HepG2 (cell line): ENCODE measurements around the gene PDLIM5. TPM values are rescaled to one million over a fixed set of nuclear protein-coding genes. Genes with fewer than 3 reads are reported as not detected.

Source experiments
- ATAC-seq: fragments of 200-7000 bp; cut with Tn5 transposase; 3 replicates; pipeline ENCODE4 v1.9.1; 2020; ENCODE audit warnings: mild to moderate bottlenecking, moderate library complexity
- BruUV-seq: library from RNA; stranded (reverse); fragments of 400-500 nt; replicated peaks from 2 replicates; lab custom pipeline; 2021; lab: Mats Ljungman, UMichigan
- CTCF ChIA-PET: fragments of 300-600 bp; formaldehyde crosslinking; extraction: SDS; loops from one replicate; lab custom pipeline; 2021; ENCODE audit warnings: low total read pairs, inconsistent platforms, low intra/inter-chr PET ratio; lab: Yijun Ruan, JAX
- POLR2A ChIA-PET: fragments of 350-600 bp; sonication (Branson Sonifier 250); formaldehyde crosslinking; loops from one replicate; lab custom pipeline; 2020; ENCODE audit warnings: antibody characterized with exemption, inconsistent platforms; lab: Yijun Ruan, JAX
- DNase-seq: peaks from one replicate; pipeline ENCODE4 v3.0.0-alpha.2; 2015; ENCODE audit warnings: low spot score
- FAIRE-seq: peaks from 3 replicates; lab custom pipeline; 2011; peaks lifted over from hg19 to GRCh38; lab: Jason Lieb, UNC
- H2AFZ ChIP-seq: one replicate; pipeline ENCODE4 v1.6.1; 2011; ENCODE audit warnings: low read length, inconsistent platforms
- H3K27ac ChIP-seq: fragments of 300-600 bp; 3 replicates; pipeline ENCODE4 v1.8.0; 2011; ENCODE audit warnings: mixed run types, mild to moderate bottlenecking, mixed read lengths, low read length, inconsistent platforms; ENCODE audit not compliant: insufficient read depth; ENCODE audit errors: extremely low read length
- H3K27me3 ChIP-seq, 2 experiments: fragments of 200-600 bp in 1 of 2; 2 replicates in 1 of 2; 3 replicates in 1 of 2; pipeline versions ENCODE4 v1.6.0 to v1.8.0; 2011; ENCODE audit warnings: low read length in 2 of 2, mild to moderate bottlenecking in 2 of 2, moderate library complexity in 2 of 2, inconsistent platforms in 1 of 2; ENCODE audit not compliant: insufficient read depth in 2 of 2, control insufficient read depth in 1 of 2
- H3K36me3 ChIP-seq, 2 experiments: fragments of 200-600 bp in 1 of 2; replicated peaks in 1 of 2; 2 replicates in 1 of 2; 3 replicates in 1 of 2; pipeline versions ENCODE4 v1.5.1 to v1.8.0; 2011; ENCODE audit warnings: low read length in 2 of 2, inconsistent platforms in 1 of 2; ENCODE audit not compliant: insufficient read depth in 2 of 2, control insufficient read depth in 1 of 2
- H3K4me1 ChIP-seq: 2 replicates; pipeline ENCODE4 v1.5.1; 2012; ENCODE audit warnings: low read length, inconsistent platforms; ENCODE audit not compliant: insufficient read depth
- H3K4me2 ChIP-seq: 2 replicates; pipeline ENCODE4 v1.6.0; 2011; ENCODE audit warnings: low read depth, low read length, inconsistent platforms
- H3K4me3 ChIP-seq, 3 experiments: fragments of 200-600 bp in 1 of 3; sonication (generic), shearing (Covaris generic) in 1 of 3; replicated peaks in 1 of 3; 2 replicates each; pipeline ENCODE4 v1.5.1; 2011 to 2016; ENCODE audit warnings: low read length in 3 of 3, inconsistent platforms in 2 of 3, low read depth in 2 of 3, mild to moderate bottlenecking in 2 of 3, control low read depth in 1 of 3, mixed read lengths in 1 of 3; ENCODE audit not compliant: insufficient read depth in 1 of 3
- H3K79me2 ChIP-seq: one replicate; pipeline ENCODE4 v1.6.1; 2011; ENCODE audit warnings: low read length, inconsistent platforms; ENCODE audit not compliant: insufficient read depth
- H3K9ac ChIP-seq: 2 replicates; pipeline ENCODE4 v1.6.0; 2011; ENCODE audit warnings: mild to moderate bottlenecking, low read depth, low read length, inconsistent platforms; ENCODE audit not compliant: insufficient read depth
- H3K9me3 ChIP-seq: 2 replicates; pipeline ENCODE4 v1.5.1; 2012; ENCODE audit warnings: mild to moderate bottlenecking, low read length
- H4K20me1 ChIP-seq: 2 replicates; pipeline ENCODE4 v1.6.0; 2011; ENCODE audit warnings: inconsistent platforms, mild to moderate bottlenecking, low read length, moderate library complexity; ENCODE audit not compliant: insufficient read depth
- ATM ChIP-seq: fragments of 450-650 bp; IDR thresholded peaks from 2 replicates; pipeline ENCODE4 v1.7.1; 2017; ENCODE audit warnings: mild to moderate bottlenecking, borderline replicate concordance
- CEBPZ ChIP-seq: IDR thresholded peaks from 2 replicates; pipeline ENCODE4 v1.6.1; 2012; ENCODE audit warnings: low read length, improper control_type of control experiment
- RARG ChIP-seq: sonication (generic); formaldehyde crosslinking; IDR thresholded peaks from 2 replicates; pipeline ENCODE4 v1.4.0; 2020; ENCODE audit warnings: low read depth, mild to moderate bottlenecking, missing genetic modification reagents
- SOX13 ChIP-seq, 3 experiments: fragments of 450-650 bp in 1 of 3; sonication (generic) in 1 of 3; formaldehyde crosslinking in 1 of 3; IDR thresholded peaks in 2 of 3; conservative IDR thresholded peaks in 1 of 3; 2 replicates each; pipeline versions ENCODE4 v1.5.0 to v1.6.1; 2016 to 2020; ENCODE audit warnings: antibody characterized with exemption in 1 of 3, mild to moderate bottlenecking in 1 of 3, missing compliant biosample characterization in 1 of 3, missing genetic modification reagents in 1 of 3, moderate library complexity in 1 of 3
- ZFP36 ChIP-seq: fragments of 150-350 bp; IDR thresholded peaks from 2 replicates; pipeline ENCODE4 v1.6.1; 2018; ENCODE audit warnings: borderline replicate concordance, low read length, low read depth; ENCODE audit not compliant: partially characterized antibody
- ZNF333 ChIP-seq: sonication (generic); formaldehyde crosslinking; IDR thresholded peaks from 2 replicates; pipeline ENCODE4 v1.4.0; 2020; ENCODE audit warnings: mild to moderate bottlenecking, missing genetic modification reagents, borderline replicate concordance
- ZNF552 ChIP-seq: sonication (generic); formaldehyde crosslinking; IDR thresholded peaks from 2 replicates; pipeline ENCODE4 v1.9.0; 2022; ENCODE audit warnings: missing genetic modification reagents, mild to moderate bottlenecking, borderline replicate concordance
- ZNF569 ChIP-seq: sonication (generic); formaldehyde crosslinking; IDR thresholded peaks from 2 replicates; pipeline ENCODE4 v1.5.0; 2020; ENCODE audit warnings: mild to moderate bottlenecking, missing genetic modification reagents, moderate library complexity, borderline replicate concordance
- ZNF839 ChIP-seq: sonication (generic); formaldehyde crosslinking; IDR thresholded peaks from 2 replicates; pipeline ENCODE4 v1.4.0; 2020; ENCODE audit warnings: missing genetic modification reagents, mild to moderate bottlenecking, borderline replicate concordance
- ZNF878 ChIP-seq: sonication (generic); formaldehyde crosslinking; IDR thresholded peaks from 2 replicates; pipeline ENCODE4 v1.8.1; 2023; ENCODE audit warnings: mild to moderate bottlenecking, missing genetic modification reagents, moderate library complexity
- ZSCAN29 ChIP-seq: sonication (generic); formaldehyde crosslinking; conservative IDR thresholded peaks from 2 replicates; pipeline ENCODE4 v1.4.0; 2020; ENCODE audit warnings: mild to moderate bottlenecking, missing genetic modification reagents
- WGBS: methylation state at CpG from one replicate; pipeline ENCODE4 v1.1.6; 2017; ENCODE audit warnings: low lambda C conversion rate; 5-methylcytosine and 5-hydroxymethylcytosine counted together
- in situ Hi-C: cut with HindIII; loops from 2 replicates; pipeline ENCODE4 v1.10.0; 2017; ENCODE audit warnings: low pct_unique_long_range_greater_than_20kb; ENCODE audit not compliant: extremely low pct_ligation_motif_present
- intact Hi-C: fragments of 100-400 bp; cut with micrococcal nuclease; formaldehyde crosslinking; loops from one replicate; pipeline ENCODE4 v1.10.0; 2022; ENCODE audit not compliant: unreplicated experiment
- polyA plus RNA-seq, 8 experiments: library from polyadenylated mRNA; depleted of rRNA in 3 of 8; stranded (reverse) in 7 of 8; unstranded in 1 of 8; fragments of >200 nt; fragmentation: Illumina TruSeq in 4 of 8; extraction: Trizol in 4 of 8; gene quantifications; 2 replicates each; pipeline versions ENCODE4 v1.2.1 to v1.2.3, GENCODE V29; 2011 to 2016; ENCODE audit warnings: low read depth in 4 of 8, missing spikeins in 1 of 8, mixed read lengths in 1 of 8; ENCODE audit not compliant: insufficient read depth in 1 of 8
- total RNA-seq, 5 experiments: library from RNA; depleted of rRNA; stranded (reverse); fragments of >200 nt; fragmentation: Illumina TruSeq; extraction: Trizol; gene quantifications; 2 replicates each; pipeline ENCODE4 v1.2.3, GENCODE V29; 2016; ENCODE audit warnings: low read depth in 1 of 5
- TF ChIP-seq, protein P1 (sequence below): sonication (generic); formaldehyde crosslinking; IDR thresholded peaks from 2 replicates; pipeline ENCODE4 v1.4.0; 2020; ENCODE audit warnings: mild to moderate bottlenecking, low read depth, missing genetic modification reagents
- TF ChIP-seq, protein P2 (sequence below): sonication (generic); formaldehyde crosslinking; IDR thresholded peaks from 2 replicates; pipeline ENCODE4 v1.4.0; 2020; ENCODE audit warnings: missing genetic modification reagents, borderline replicate concordance

Gene PDLIM5
- total and polyA plus RNA-seq, 2 of the 13 experiments (the other 11 are each of a cell fraction or from before 2014, with no cell fraction given): 52.8 to 119 TPM

GRCh38 chr4:94588896-94589693 is 137.4 kb downstream of the PDLIM5 start:
- H4K20me1 ChIP-seq: no peaks in the 10 kb centered on the region
- no peak for FAIRE-seq
- POLR2A ChIA-PET: no interaction called here
- in situ Hi-C loops: loop anchor here (25.0 kb wide), 1 partner anchor 802 kb away; no protein-coding TSS in a partner anchor
- CTCF ChIA-PET: no interaction called here
- no peaks in the 10 kb centered on the region for H3K79me2 ChIP-seq
- no peaks in the 10 kb centered on the region for H3K9me3 ChIP-seq
- no peak overlapping the region for H2AFZ ChIP-seq
- H3K27ac ChIP-seq: no peak overlapping the region
- WGBS: 100% methylated on average over 1 of the region's 1 CpG
- H3K4me3 ChIP-seq: no peak overlapping the region
- intact Hi-C loops: no loop called here
- no TSS peak for BruUV-seq
- H3K36me3 ChIP-seq: peaks cover 3 to 27% of the 10 kb centered on the region in 2 experiments; a peak in 3 of 5 replicates
- no peak overlapping the region for H3K4me2 ChIP-seq
- H3K27me3 ChIP-seq: no peaks in the 10 kb centered on the region
- ATAC-seq: no peak
- no peaks in the 10 kb centered on the region for H3K4me1 ChIP-seq
- no peak overlapping the region for H3K9ac ChIP-seq
- DNase-seq: no peak
- no peak for TF ChIP-seq SOX13 (IDR thresholded peaks at IDR 0.05)
- TF ChIP-seq SOX13 (CRISPR knock-in tag; conservative IDR thresholded peaks at IDR 0.05 in 1 of 2, IDR thresholded peaks at IDR 0.05 in 1 of 2): no peak
- TF ChIP-seq, protein P1, sequence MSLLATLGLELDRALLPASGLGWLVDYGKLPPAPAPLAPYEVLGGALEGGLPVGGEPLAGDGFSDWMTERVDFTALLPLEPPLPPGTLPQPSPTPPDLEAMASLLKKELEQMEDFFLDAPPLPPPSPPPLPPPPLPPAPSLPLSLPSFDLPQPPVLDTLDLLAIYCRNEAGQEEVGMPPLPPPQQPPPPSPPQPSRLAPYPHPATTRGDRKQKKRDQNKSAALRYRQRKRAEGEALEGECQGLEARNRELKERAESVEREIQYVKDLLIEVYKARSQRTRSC (CRISPR knock-in tag): no peak
- no peak for TF ChIP-seq ZNF878 (CRISPR knock-in tag)
- TF ChIP-seq, protein P2, sequence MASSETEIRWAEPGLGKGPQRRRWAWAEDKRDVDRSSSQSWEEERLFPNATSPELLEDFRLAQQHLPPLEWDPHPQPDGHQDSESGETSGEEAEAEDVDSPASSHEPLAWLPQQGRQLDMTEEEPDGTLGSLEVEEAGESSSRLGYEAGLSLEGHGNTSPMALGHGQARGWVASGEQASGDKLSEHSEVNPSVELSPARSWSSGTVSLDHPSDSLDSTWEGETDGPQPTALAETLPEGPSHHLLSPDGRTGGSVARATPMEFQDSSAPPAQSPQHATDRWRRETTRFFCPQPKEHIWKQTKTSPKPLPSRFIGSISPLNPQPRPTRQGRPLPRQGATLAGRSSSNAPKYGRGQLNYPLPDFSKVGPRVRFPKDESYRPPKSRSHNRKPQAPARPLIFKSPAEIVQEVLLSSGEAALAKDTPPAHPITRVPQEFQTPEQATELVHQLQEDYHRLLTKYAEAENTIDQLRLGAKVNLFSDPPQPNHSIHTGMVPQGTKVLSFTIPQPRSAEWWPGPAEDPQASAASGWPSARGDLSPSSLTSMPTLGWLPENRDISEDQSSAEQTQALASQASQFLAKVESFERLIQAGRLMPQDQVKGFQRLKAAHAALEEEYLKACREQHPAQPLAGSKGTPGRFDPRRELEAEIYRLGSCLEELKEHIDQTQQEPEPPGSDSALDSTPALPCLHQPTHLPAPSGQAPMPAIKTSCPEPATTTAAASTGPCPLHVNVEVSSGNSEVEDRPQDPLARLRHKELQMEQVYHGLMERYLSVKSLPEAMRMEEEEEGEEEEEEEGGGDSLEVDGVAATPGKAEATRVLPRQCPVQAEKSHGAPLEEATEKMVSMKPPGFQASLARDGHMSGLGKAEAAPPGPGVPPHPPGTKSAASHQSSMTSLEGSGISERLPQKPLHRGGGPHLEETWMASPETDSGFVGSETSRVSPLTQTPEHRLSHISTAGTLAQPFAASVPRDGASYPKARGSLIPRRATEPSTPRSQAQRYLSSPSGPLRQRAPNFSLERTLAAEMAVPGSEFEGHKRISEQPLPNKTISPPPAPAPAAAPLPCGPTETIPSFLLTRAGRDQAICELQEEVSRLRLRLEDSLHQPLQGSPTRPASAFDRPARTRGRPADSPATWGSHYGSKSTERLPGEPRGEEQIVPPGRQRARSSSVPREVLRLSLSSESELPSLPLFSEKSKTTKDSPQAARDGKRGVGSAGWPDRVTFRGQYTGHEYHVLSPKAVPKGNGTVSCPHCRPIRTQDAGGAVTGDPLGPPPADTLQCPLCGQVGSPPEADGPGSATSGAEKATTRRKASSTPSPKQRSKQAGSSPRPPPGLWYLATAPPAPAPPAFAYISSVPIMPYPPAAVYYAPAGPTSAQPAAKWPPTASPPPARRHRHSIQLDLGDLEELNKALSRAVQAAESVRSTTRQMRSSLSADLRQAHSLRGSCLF (CRISPR knock-in tag): no peak
- TF ChIP-seq ATM: no peak
- TF ChIP-seq ZNF839 (CRISPR knock-in tag): no peak
- TF ChIP-seq ZSCAN29 (CRISPR knock-in tag): no peak
- TF ChIP-seq RARG (CRISPR knock-in tag): no peak
- no peak for TF ChIP-seq ZNF333 (CRISPR knock-in tag)
- TF ChIP-seq ZFP36: no peak
- no peak for TF ChIP-seq ZNF569 (CRISPR knock-in tag)
- no peak for TF ChIP-seq ZNF552 (CRISPR knock-in tag)
- TF ChIP-seq CEBPZ: no peak
